Smooth muscle cell (in vitro differentiated cells): ENCODE results near the gene FAM237B. TPM values are rescaled to one million over a fixed set of nuclear protein-coding genes. Genes with fewer than 3 reads are reported as not detected.

Experiments used
- DNase-seq: peaks from one replicate; lab custom pipeline; 2025; ENCODE audit not compliant: unreplicated experiment; lab: John Stamatoyannopoulos, UW
- H2AFZ ChIP-seq: fragments of 200-600 bp; sonication (generic); 2 replicates; pipeline ENCODE4 v1.6.0; 2016; ENCODE audit warnings: antibody characterized with exemption, low read depth, mild to moderate bottlenecking
- H3F3A ChIP-seq: fragments of 200-600 bp; sonication (generic); 2 replicates; pipeline ENCODE4 v1.6.0; 2017; ENCODE audit warnings: antibody characterized with exemption, low read depth
- H3K27ac ChIP-seq: fragments of 200-600 bp; sonication (generic); 2 replicates; pipeline ENCODE4 v1.5.1; 2016; ENCODE audit warnings: low read depth, mild to moderate bottlenecking
- H3K27me3 ChIP-seq: fragments of 200-600 bp; sonication (generic); 2 replicates; pipeline ENCODE4 v1.6.1; 2016; ENCODE audit warnings: low read depth, mild to moderate bottlenecking
- H3K36me3 ChIP-seq: fragments of 200-600 bp; sonication (generic); 2 replicates; pipeline ENCODE4 v1.5.1; 2016; ENCODE audit warnings: low read depth
- H3K4me1 ChIP-seq: fragments of 200-600 bp; sonication (generic); 2 replicates; pipeline ENCODE4 v1.5.1; 2016; ENCODE audit warnings: low read depth
- H3K4me2 ChIP-seq: fragments of 200-600 bp; sonication (generic); 2 replicates; pipeline ENCODE4 v1.6.0; 2016; ENCODE audit warnings: mild to moderate bottlenecking
- H3K4me3 ChIP-seq: fragments of 200-600 bp; sonication (generic); 2 replicates; pipeline ENCODE4 v1.5.1; 2016; ENCODE audit warnings: mild to moderate bottlenecking
- H3K79me2 ChIP-seq: fragments of 200-600 bp; sonication (generic); 2 replicates; pipeline ENCODE4 v1.6.0; 2016; ENCODE audit warnings: low read depth, mild to moderate bottlenecking
- H3K9ac ChIP-seq: fragments of 200-600 bp; sonication (generic); 2 replicates; pipeline ENCODE4 v1.6.0; 2016; ENCODE audit warnings: low read depth
- H3K9me3 ChIP-seq: fragments of 200-600 bp; sonication (generic); replicated peaks from 2 replicates; pipeline ENCODE4 v1.5.1; 2016; ENCODE audit warnings: low read depth
- H4K20me1 ChIP-seq: fragments of 200-600 bp; sonication (generic); 2 replicates; pipeline ENCODE4 v1.6.0; 2016; ENCODE audit warnings: low read depth
- CTCF ChIP-seq: fragments of 200-600 bp; sonication (generic); IDR thresholded peaks from 2 replicates; pipeline ENCODE4 v1.5.1; 2017; ENCODE audit warnings: borderline replicate concordance, mild to moderate bottlenecking, antibody characterized with exemption; ENCODE audit not compliant: insufficient read depth, poor library complexity, severe bottlenecking
- WGBS: methylation state at CpG from one replicate; pipeline ENCODE4 v1.1.7; 2016; ENCODE audit warnings: low lambda C conversion rate; 5-methylcytosine and 5-hydroxymethylcytosine counted together
- polyA plus RNA-seq: library from polyadenylated mRNA; unstranded; fragments of >200 nt; fragmentation: Nextera tagmentation; extraction: Ambion mirVana; gene quantifications from 2 replicates; pipeline ENCODE4 v1.2.1, GENCODE V29; 2016
- total RNA-seq: library from RNA; depleted of rRNA; stranded (reverse); fragments of >200 nt; gene quantifications from 2 replicates; pipeline ENCODE4 v1.2.3, GENCODE V29; 2014

Gene FAM237B
- total and polyA plus RNA-seq, 2 experiments from 2014 or later: not detected

DNA sequence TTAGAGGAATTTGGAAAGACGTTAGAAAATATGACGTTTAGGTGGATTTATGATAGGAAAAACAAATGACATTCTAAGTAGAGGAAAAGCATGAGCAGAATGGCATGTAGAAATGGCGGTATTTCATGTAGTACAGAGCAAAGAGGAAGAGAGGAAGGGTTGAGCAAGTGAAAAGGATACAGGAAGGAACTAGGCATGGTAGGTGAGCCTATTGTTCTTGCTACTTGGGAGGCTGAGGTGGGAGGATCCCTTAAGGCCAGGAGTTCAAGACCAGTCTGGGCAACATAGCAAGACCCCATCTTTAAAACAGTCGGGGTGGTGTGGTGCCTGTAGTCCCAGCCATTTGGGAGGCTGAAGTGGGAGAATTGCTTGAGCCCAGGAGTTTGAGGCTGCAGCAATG is 26.7 kb upstream of the FAM237B start:
- Histone ChIP-seq H3K4me3 (peak overlapping the region; percentile 89), H3K4me2 (peak overlapping the region; percentile 98), H2AFZ (no peak overlapping the region), H3K79me2 (peaks cover 52% of the 10 kb centered on the region), H3K27me3 (no peaks in the 10 kb centered on the region), H3K9me3 (no peaks in the 10 kb centered on the region), H3K36me3 (no peaks in the 10 kb centered on the region), H3K27ac (no peak overlapping the region), H3K9ac (no peak overlapping the region), H3K4me1 (peaks cover 6% of the 10 kb centered on the region), H3F3A (no peaks in the 10 kb centered on the region), H4K20me1 (peaks cover 6% of the 10 kb centered on the region)
- DNase-seq: no peak
- no peak for TF ChIP-seq CTCF
- 98% methylated on average over 4 of the region's 4 CpGs for WGBS

DNA sequence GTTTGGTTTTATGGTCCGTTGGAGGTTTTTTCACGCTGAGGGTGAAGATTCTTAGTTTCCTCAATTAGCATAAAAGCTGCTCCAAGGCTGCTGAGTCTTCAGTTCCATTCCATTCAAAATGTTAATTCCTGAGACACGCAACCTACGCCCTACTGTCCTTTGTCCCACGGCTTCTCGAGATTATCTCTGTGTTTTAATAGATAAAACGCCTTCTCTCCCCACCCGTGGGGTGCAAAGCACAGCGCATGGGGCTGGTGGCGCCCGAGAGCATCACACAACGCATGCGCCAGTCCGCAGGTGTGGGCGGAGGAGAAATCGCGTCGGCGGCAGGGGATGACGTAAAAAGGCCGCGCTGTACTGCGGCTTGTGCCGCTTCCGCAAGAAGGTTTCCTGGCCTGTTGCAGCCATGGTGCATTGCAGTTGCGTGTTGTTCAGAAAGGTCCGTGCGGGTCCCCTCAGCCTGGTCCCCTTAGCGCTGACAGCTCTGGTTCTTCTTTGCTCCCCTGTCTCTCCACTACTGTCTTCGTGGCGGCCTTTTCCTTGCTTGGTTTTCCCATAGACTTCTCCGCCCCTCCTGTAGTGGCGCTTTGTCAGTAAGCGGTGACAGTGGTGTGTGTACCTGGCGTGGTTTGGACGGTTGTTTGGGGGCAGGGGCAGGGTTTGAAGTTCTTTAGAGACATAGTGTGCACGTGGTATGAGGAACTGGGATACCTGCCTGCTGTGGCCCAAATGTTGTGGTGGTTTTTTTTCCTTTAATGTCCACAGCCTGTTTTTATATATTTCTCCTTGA is 25.4 kb upstream of the FAM237B start, which contains the start of gene GTPBP10:
GTPBP10 (plus strand) TSS at position 381 of the 790 bp plus-strand sequence; CDS start at position 407, 26 bp downstream.
- Histone ChIP-seq H3K27ac (peak within 1 kb of the TSS; percentile 86), H3K9ac (peak within 1 kb of the TSS; percentile 95), H3K4me2 (peak within 1 kb of the TSS; percentile 98), H3K36me3 (no peaks in the 10 kb centered on the region), H3K9me3 (no peaks in the 10 kb centered on the region), H4K20me1 (no peaks in the 10 kb centered on the region), H3K79me2 (peaks cover 44% of the 10 kb centered on the region), H3K27me3 (no peaks in the 10 kb centered on the region), H2AFZ (peak within 1 kb of the TSS; percentile 97), H3K4me1 (peaks cover 6% of the 10 kb centered on the region), H3K4me3 (peak within 1 kb of the TSS; percentile 89), H3F3A (no peaks in the 10 kb centered on the region)
- DNase-seq: peak; percentile 78
- peak; percentile 35 for TF ChIP-seq CTCF
- under 1% methylated on average over 37 of the region's 37 CpGs for WGBS

GRCh38 chr7:90345595-90346335 is 24.7 kb upstream of the FAM237B start:
- peak overlapping the region; percentile 86 for H3K27ac ChIP-seq
- no peaks in the 10 kb centered on the region for H3K36me3 ChIP-seq
- H3K4me2 ChIP-seq: peak overlapping the region; percentile 98
- H3F3A ChIP-seq: no peaks in the 10 kb centered on the region
- H3K4me3 ChIP-seq: peak overlapping the region; percentile 89
- peaks cover 6% of the 10 kb centered on the region for H3K4me1 ChIP-seq
- TF ChIP-seq CTCF: no peak
- H3K9ac ChIP-seq: peak overlapping the region; percentile 95
- peaks cover 37% of the 10 kb centered on the region for H3K79me2 ChIP-seq
- WGBS: 10% methylated on average over 18 of the region's 18 CpGs
- H3K27me3 ChIP-seq: no peaks in the 10 kb centered on the region
- H3K9me3 ChIP-seq: no peaks in the 10 kb centered on the region
- peak overlapping the region; percentile 97 for H2AFZ ChIP-seq
- H4K20me1 ChIP-seq: no peaks in the 10 kb centered on the region
- no peak for DNase-seq
